Fibroblast of lung (primary cell): ENCODE measurements around the gene MB.

Experiments used
- EZH2 ChIP-seq: IDR thresholded peaks from 2 replicates; pipeline ENCODE4 v1.5.1; 2012; ENCODE audit warnings: low read length, control low read depth, mild to moderate bottlenecking; ENCODE audit errors: missing control alignments
- TF ChIP-seq, protein P1 (sequence below), 2 donors: IDR thresholded peaks in 1 of 2; conservative IDR thresholded peaks in 1 of 2; 1 replicate in 1 of 2; 2 replicates in 1 of 2; pipeline ENCODE4 v1.5.1; 2011 to 2012; ENCODE audit warnings: low read length in 2 of 2, control low read depth in 1 of 2, inconsistent platforms in 1 of 2, low read depth in 1 of 2, mild to moderate bottlenecking in 1 of 2

DNA sequence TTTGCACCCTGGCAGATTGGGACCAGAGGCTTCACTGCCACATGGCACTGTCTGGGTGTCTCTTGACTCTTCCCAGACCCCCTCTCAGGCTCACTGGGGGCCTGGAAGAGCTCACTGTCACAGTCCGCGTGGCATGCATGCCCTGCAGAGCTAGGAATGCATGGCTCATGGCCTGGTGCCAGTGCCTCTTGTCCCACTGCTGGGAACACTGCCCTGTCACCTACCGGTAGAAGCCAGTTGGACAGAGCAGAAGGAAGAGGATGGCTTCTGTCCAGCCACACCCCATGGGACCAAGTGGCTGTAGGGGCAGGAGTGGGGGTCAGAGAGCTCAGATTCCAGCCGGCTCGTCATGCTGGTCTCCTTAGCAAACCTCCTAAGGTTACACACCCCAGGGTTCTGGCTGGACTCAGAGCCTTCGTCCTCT, 29.7 kb downstream of the MB start:
- no peak for TF ChIP-seq EZH2
- TF ChIP-seq, protein P1, sequence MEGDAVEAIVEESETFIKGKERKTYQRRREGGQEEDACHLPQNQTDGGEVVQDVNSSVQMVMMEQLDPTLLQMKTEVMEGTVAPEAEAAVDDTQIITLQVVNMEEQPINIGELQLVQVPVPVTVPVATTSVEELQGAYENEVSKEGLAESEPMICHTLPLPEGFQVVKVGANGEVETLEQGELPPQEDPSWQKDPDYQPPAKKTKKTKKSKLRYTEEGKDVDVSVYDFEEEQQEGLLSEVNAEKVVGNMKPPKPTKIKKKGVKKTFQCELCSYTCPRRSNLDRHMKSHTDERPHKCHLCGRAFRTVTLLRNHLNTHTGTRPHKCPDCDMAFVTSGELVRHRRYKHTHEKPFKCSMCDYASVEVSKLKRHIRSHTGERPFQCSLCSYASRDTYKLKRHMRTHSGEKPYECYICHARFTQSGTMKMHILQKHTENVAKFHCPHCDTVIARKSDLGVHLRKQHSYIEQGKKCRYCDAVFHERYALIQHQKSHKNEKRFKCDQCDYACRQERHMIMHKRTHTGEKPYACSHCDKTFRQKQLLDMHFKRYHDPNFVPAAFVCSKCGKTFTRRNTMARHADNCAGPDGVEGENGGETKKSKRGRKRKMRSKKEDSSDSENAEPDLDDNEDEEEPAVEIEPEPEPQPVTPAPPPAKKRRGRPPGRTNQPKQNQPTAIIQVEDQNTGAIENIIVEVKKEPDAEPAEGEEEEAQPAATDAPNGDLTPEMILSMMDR (conservative IDR thresholded peaks at IDR 0.05 in 1 of 2, IDR thresholded peaks at IDR 0.05 in 1 of 2; ENCODE audit: low read depth in 1 of 2, low read length in 2 of 2) = no peak
